Prostate gland (tissue), 2 donors: ENCODE results near the gene TMTC2. TPM values are rescaled to one million over a fixed set of nuclear protein-coding genes. Genes with fewer than 3 reads are reported as not detected.

Source experiments
- DNase-seq: peaks from one replicate; pipeline ENCODE4 v3.0.0-alpha.2; 2019; ENCODE audit warnings: low spot score
- H3K27ac ChIP-seq, 2 donors: fragments of 200-600 bp; sonication (generic); 2 replicates each; pipeline ENCODE4 v1.5.1; 2017 to 2019
- H3K27me3 ChIP-seq: fragments of 200-600 bp; sonication (generic); replicated peaks from 2 replicates; pipeline ENCODE4 v1.5.1; 2019; ENCODE audit not compliant: insufficient read depth
- H3K36me3 ChIP-seq, 2 donors: fragments of 200-600 bp; sonication (generic); 1 replicate in 1 of 2; 2 replicates in 1 of 2; pipeline versions ENCODE4 v1.5.1 to v1.8.1; 2017 to 2019
- H3K4me1 ChIP-seq: fragments of 200-600 bp; sonication (generic); replicated peaks from 2 replicates; pipeline ENCODE4 v1.5.1; 2019
- H3K4me3 ChIP-seq, 2 donors: fragments of 200-600 bp; sonication (generic); 2 replicates each; pipeline ENCODE4 v1.5.1; 2017 to 2019
- H3K9me3 ChIP-seq: fragments of 200-600 bp; sonication (generic); 2 replicates; pipeline ENCODE4 v1.5.1; 2017
- CTCF ChIP-seq, 4 experiments: fragments of 200-600 bp in 2 of 4; fragments of 450-650 bp in 2 of 4; sonication (generic) in 2 of 4; IDR thresholded peaks; 1 replicate in 3 of 4; 2 replicates in 1 of 4; pipeline ENCODE4 v1.5.1; 2016 to 2019; ENCODE audit warnings: antibody characterized with exemption in 4 of 4, mild to moderate bottlenecking in 2 of 4, moderate library complexity in 2 of 4
- POLR2A ChIP-seq: fragments of 450-650 bp; IDR thresholded peaks from one replicate; pipeline ENCODE4 v1.6.1; 2016; ENCODE audit warnings: antibody characterized with exemption, mild to moderate bottlenecking
- POLR2AphosphoS5 ChIP-seq: sonication (generic); formaldehyde crosslinking; IDR thresholded peaks from one replicate; pipeline ENCODE4 v1.6.1; 2017; ENCODE audit warnings: antibody characterized with exemption
- WGBS: methylation state at CpG from one replicate; pipeline ENCODE4 v1.1.5; 2018; 5-methylcytosine and 5-hydroxymethylcytosine counted together
- intact Hi-C: fragments of 100-400 bp; cut with DNase I; formaldehyde crosslinking; loops from one replicate; pipeline ENCODE4 v1.14.2; 2022
- total RNA-seq, 2 donors: library from RNA; depleted of rRNA; stranded (reverse); fragments of >200 nt; gene quantifications; one replicate each; pipeline ENCODE4 v1.1.0, GENCODE V29; 2016

The TMTC2 gene
- total RNA-seq, 2 donors from 2014 or later, result 19.0 to 30.7 TPM

DNA sequence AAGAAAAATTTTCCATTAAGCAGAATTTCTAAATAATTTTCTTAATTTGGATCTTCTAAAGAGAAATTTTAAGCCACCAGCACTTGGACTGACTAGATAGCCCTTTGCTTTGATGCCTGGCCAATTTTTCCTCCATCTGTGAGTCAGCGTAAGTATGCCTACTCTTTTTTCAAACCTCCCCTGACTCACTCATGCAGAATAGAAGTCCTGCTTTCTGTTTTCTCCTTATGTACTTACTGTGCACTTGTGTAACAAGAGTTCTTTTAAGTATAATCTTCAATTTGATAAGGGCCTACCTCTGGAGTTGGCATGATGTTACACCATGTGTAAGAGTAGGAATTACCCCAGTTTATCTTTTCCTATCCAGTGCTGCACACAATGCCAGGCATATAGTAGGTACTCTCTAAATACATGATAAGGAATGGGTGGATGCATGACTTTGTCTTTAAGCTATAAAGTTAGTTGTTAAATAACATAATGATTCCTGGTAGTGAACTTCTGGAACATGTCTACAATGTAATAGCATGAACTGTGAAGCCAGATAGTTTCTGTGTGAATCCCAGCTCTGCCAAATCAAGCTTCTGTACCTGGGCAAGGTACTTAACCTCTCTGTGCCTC is 329.6 kb downstream of the TMTC2 start:
- TF ChIP-seq POLR2AphosphoS5 (no peak), CTCF (IDR thresholded peaks at IDR 0.05) (no peak), POLR2A (no peak)
- H3K27me3 ChIP-seq, result no peaks in the 10 kb centered on the region
- no peaks in the 10 kb centered on the region for H3K9me3 ChIP-seq
- H3K4me1 ChIP-seq, result no peaks in the 10 kb centered on the region
- peak; percentile 25 for DNase-seq
- H3K27ac ChIP-seq, result peak overlapping the region; percentile 38 to 53
- no peaks in the 10 kb centered on the region for H3K36me3 ChIP-seq
- WGBS, result 16% methylated on average over 1 of the region's 1 CpG
- intact Hi-C loops, result no loop called here
- no peak overlapping the region for H3K4me3 ChIP-seq

GRCh38 chr12:83016991-83017390 is 330.3 kb downstream of the TMTC2 start:
- no peak overlapping the region for H3K27ac ChIP-seq

DNA sequence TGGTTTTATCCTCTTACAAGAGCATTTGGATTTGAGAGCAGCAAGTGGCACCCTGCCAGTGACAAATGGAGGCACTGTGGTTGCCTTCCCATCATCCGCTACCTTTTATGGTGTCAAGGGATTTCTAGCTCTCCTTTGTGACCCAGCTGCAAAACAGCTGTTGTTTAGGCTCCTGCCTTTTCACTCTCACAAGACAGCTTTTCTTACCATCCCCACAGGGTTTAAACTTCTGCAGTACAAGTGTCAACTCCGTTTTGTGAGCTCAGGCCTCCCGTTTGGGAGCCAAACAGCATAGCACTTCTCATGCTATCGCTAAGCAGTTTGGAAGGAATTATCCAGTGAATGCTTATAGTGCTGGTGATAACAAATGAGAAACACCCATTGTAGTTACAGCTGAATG is 331.4 kb downstream of the TMTC2 start:
- TF ChIP-seq POLR2A (no peak), CTCF (IDR thresholded peaks at IDR 0.05) (no peak), POLR2AphosphoS5 (no peak)
- no peak for DNase-seq
- 78% methylated on average over 4 of the region's 4 CpGs for WGBS
- Histone ChIP-seq H3K36me3 (no peaks in the 10 kb centered on the region), H3K27ac (no peak overlapping the region), H3K9me3 (no peaks in the 10 kb centered on the region), H3K27me3 (no peaks in the 10 kb centered on the region), H3K4me3 (no peak overlapping the region), H3K4me1 (no peaks in the 10 kb centered on the region)
- intact Hi-C loops, result no loop called here

More at GRCh38 chr12:83016991-83017390, 330.3 kb downstream of the TMTC2 start:
- TF ChIP-seq POLR2AphosphoS5 (no peak), CTCF (IDR thresholded peaks at IDR 0.05) (no peak), POLR2A (no peak)
- WGBS, result 0% methylated on average over 1 of the region's 1 CpG
- H3K4me3 ChIP-seq, result no peak overlapping the region
- H3K36me3 ChIP-seq, result no peaks in the 10 kb centered on the region
- no peaks in the 10 kb centered on the region for H3K9me3 ChIP-seq
- no peak for DNase-seq
- intact Hi-C loops, result no loop called here
- no peaks in the 10 kb centered on the region for H3K4me1 ChIP-seq
- no peaks in the 10 kb centered on the region for H3K27me3 ChIP-seq

GRCh38 chr12:83027021-83027723 is 340.5 kb downstream of the TMTC2 start:
- intact Hi-C loops, result no loop called here
- Histone ChIP-seq H3K9me3 (no peaks in the 10 kb centered on the region), H3K4me1 (no peaks in the 10 kb centered on the region), H3K27me3 (no peaks in the 10 kb centered on the region), H3K4me3 (no peak overlapping the region), H3K27ac (no peak overlapping the region), H3K36me3 (no peaks in the 10 kb centered on the region)
- DNase-seq, result no peak
- WGBS, result 49% methylated on average over 7 of the region's 7 CpGs
- TF ChIP-seq POLR2A (no peak), POLR2AphosphoS5 (no peak), CTCF (IDR thresholded peaks at IDR 0.05) (no peak)

GRCh38 chr12:83031196-83031595 is 344.5 kb downstream of the TMTC2 start:
- 70% methylated on average over 2 of the region's 2 CpGs for WGBS
- Histone ChIP-seq H3K27me3 (no peaks in the 10 kb centered on the region), H3K4me3 (no peak overlapping the region), H3K27ac (no peak overlapping the region), H3K36me3 (no peaks in the 10 kb centered on the region), H3K9me3 (no peaks in the 10 kb centered on the region), H3K4me1 (no peaks in the 10 kb centered on the region)
- TF ChIP-seq POLR2AphosphoS5, result no peak
- no peak for TF ChIP-seq CTCF (IDR thresholded peaks at IDR 0.05)
- no peak for TF ChIP-seq POLR2A
- intact Hi-C loops, result no loop called here
- no peak for DNase-seq
